ENCODE measurements around the gene GTF2F1.

- no peak for TF ChIP-seq PKNOX1 (IDR thresholded peaks at IDR 0.05)
- TF ChIP-seq HDGF (IDR thresholded peaks at IDR 0.05; ENCODE audit: borderline replicate concordance) = no peak
- no peak for TF ChIP-seq ARNT (IDR thresholded peaks at IDR 0.05)
- TF ChIP-seq SP1 (IDR thresholded peaks at IDR 0.05) = no peak
- no peak for TF ChIP-seq SUZ12 (IDR thresholded peaks at IDR 0.05)
- TF ChIP-seq FOXM1 (IDR thresholded peaks at IDR 0.05; ENCODE audit: borderline replicate concordance) = no peak
- TF ChIP-seq TARDBP (IDR thresholded peaks at IDR 0.05) = no peak
- no peak for TF ChIP-seq FOXA1 (IDR thresholded peaks at IDR 0.05)
- no peak for TF ChIP-seq FOXK2 (IDR thresholded peaks at IDR 0.05)
- TF ChIP-seq ELF4 (IDR thresholded peaks at IDR 0.05) = no peak
- TF ChIP-seq BHLHE40 (IDR thresholded peaks at IDR 0.05; ENCODE audit: borderline replicate concordance) = no peak
- TF ChIP-seq NFRKB (IDR thresholded peaks at IDR 0.05) = no peak
Observed at GRCh38 chr19:6402058-6402457, 9.1 kb upstream of the GTF2F1 start.

Measured in HEK293T (cell line).